GM18873 (cell line): ENCODE results near the gene TRAIP.
"Not testable (repeated sequence)": the region's sequence is repeated elsewhere in the genome, so short reads cannot be mapped to it uniquely, and the experiment has no call there.

Source experiments
- ATAC-seq: cut with Tn5 transposase; IDR thresholded peaks from one replicate; pipeline ENCODE4 v1.9.1; 2021; ENCODE audit warnings: mild to moderate bottlenecking, moderate library complexity, moderate number of reproducible peaks; ENCODE audit not compliant: unreplicated experiment, low FRiP score

The TRAIP gene

GRCh38 chr3:49793486-49794085 lies 62.8 kb downstream of the TRAIP start:
- ATAC-seq: no peak

GRCh38 chr3:49792371-49793150 lies 63.8 kb downstream of the TRAIP start:
- ATAC-seq: no peak

- no peak for ATAC-seq
Observed at GRCh38 chr3:49791571-49791970, 64.8 kb downstream of the TRAIP start.

- ATAC-seq: no peak
Observed at GRCh38 chr3:49790626-49791411, 65.5 kb downstream of the TRAIP start.

- ATAC-seq: no peak
Observed at GRCh38 chr3:49788056-49788455, 68.3 kb downstream of the TRAIP start.

GRCh38 chr3:49787536-49787935 lies 68.8 kb downstream of the TRAIP start:
- no peak for ATAC-seq

GRCh38 chr3:49787182-49787464 lies 69.2 kb downstream of the TRAIP start:
- no peak for ATAC-seq

GRCh38 chr3:49786357-49787181 lies 69.8 kb downstream of the TRAIP start, which contains the start of gene IP6K1:
IP6K1 (minus strand) TSS chr3:49786542; CDS start chr3:49748040, 38,502 bp downstream.
- ATAC-seq: peak; percentile 98

GRCh38 chr3:49785565-49786356 lies 70.6 kb downstream of the TRAIP start:
- ATAC-seq: peak; percentile 15

GRCh38 chr3:49782277-49782676 lies 74.1 kb downstream of the TRAIP start:
- ATAC-seq: not testable (repeated sequence)

- no peak for ATAC-seq
Observed at GRCh38 chr3:49781415-49782199, 74.8 kb downstream of the TRAIP start.

- ATAC-seq: not testable (repeated sequence)
Observed at GRCh38 chr3:49780975-49781365, 75.4 kb downstream of the TRAIP start.

- no peak for ATAC-seq
Observed at GRCh38 chr3:49780080-49780974, 76.0 kb downstream of the TRAIP start.

GRCh38 chr3:49779358-49780079 lies 76.8 kb downstream of the TRAIP start:
- ATAC-seq: no peak
